Measurements from ENCODE around the gene MXD4.
"Not testable (repeated sequence)": the region's sequence is repeated elsewhere in the genome, so short reads cannot be mapped to it uniquely, and the experiment has no call there.

MXD4 gene

GRCh38 chr4:2219233-2219760 is 42.6 kb downstream of the MXD4 start:
- no peak for DNase-seq

DNA sequence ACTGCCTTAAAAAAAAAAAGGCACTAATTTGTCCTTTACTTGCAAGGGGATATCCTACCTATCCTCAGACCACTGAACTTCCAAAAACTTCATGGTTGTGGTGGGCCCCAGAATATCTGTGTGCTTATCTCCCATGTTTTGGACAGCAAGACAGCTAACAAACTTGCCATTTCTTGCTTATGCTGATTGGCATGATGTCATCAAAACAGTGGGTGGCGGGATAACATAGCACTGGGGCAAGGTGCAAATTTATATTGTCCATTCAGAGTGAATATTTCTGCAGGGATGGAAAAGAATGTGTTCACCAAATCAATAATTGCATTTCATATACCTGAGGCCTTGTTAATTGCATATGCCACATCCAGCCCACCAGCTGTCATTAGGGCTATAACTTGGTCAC is 43.5 kb downstream of the MXD4 start:
- peak in 1 of 3 donors; percentile 16 for DNase-seq

- DNase-seq, result no peak
Measured at GRCh38 chr4:2217726-2218125, 44.2 kb downstream of the MXD4 start.

DNA sequence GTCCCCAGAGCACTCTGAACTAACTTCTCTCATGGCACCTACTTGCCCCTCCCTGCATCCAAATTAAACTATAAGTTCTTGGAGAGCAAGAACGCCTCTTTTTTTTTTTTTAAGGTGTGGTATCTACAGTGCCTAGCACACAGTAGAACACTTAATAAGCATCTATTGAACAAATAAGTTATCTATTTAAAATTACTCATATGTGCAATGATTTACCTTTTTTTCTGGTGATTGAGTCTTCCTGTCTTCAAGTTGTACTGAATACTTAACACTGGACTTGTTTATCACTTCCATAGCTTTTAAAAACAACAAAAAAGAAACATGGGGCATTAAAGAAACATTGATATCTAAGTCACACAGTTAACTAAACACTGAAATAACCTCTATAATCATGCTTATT is 49.1 kb downstream of the MXD4 start:
- DNase-seq, result no peak

DNA sequence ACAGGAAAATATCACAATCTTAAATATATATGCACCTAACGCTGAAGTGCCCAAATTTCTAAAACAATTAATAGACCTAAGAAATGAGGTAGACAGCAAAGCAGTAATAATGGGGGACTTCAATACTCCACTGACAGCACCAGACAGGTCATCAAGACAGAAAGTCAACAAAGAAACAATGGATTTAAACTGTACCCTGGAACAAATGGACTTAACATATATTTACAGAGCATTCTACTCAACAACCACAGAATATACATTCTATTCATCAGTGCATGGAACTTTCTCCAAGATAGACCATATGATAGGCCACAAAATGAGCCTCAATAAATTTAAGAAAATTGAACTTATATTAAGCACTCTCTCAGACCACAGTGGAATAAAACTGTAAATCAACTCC is 59.1 kb downstream of the MXD4 start:
- not testable (repeated sequence) for DNase-seq

Measured in suppressor macrophage treated with lipopolysaccharide for 1 hour (primary cell).